Fibroblast of skin of right quadriceps (primary cell): Measurements from ENCODE around the gene CBLC.

ENCODE experiments used
- DNase-seq: peaks from one replicate; pipeline ENCODE4 v3.0.0-alpha.2; 2013

CBLC gene

GRCh38 chr19:44746946-44747738 is 30.5 kb upstream of the CBLC start:
- DNase-seq, result peak; percentile 98

- DNase-seq, result peak; percentile 68
Measured at GRCh38 chr19:44747739-44748425, 29.8 kb upstream of the CBLC start.

- no peak for DNase-seq
Measured at GRCh38 chr19:44748426-44749254, 29.1 kb upstream of the CBLC start, which contains the start of gene BCL3. Gene BCL3, plus strand, starts transcription at chr19:44748708. Its CDS starts 83 bp downstream, at chr19:44748791.

GRCh38 chr19:44749292-44749691 is 28.4 kb upstream of the CBLC start:
- DNase-seq, result no peak

- no peak for DNase-seq
Measured at GRCh38 chr19:44749994-44750393, 27.7 kb upstream of the CBLC start.

- no peak for DNase-seq
Measured at GRCh38 chr19:44752123-44752815, 25.4 kb upstream of the CBLC start.

- DNase-seq, result peak; percentile 95
Measured at GRCh38 chr19:44752816-44753625, 24.7 kb upstream of the CBLC start.

- no peak for DNase-seq
Measured at GRCh38 chr19:44753626-44753931, 24.1 kb upstream of the CBLC start.

GRCh38 chr19:44753932-44754749 is 23.5 kb upstream of the CBLC start:
- peak; percentile 80 for DNase-seq

- DNase-seq, result no peak
Measured at GRCh38 chr19:44754750-44755080, 23.0 kb upstream of the CBLC start.

GRCh38 chr19:44755219-44755618 is 22.5 kb upstream of the CBLC start:
- DNase-seq, result no peak

GRCh38 chr19:44756089-44756562 is 21.6 kb upstream of the CBLC start:
- no peak for DNase-seq

GRCh38 chr19:44757057-44757734 is 20.5 kb upstream of the CBLC start:
- peak; percentile 79 for DNase-seq

- DNase-seq, result peak; percentile 58
Measured at GRCh38 chr19:44757735-44758505, 19.8 kb upstream of the CBLC start.

- DNase-seq, result no peak
Measured at GRCh38 chr19:44758596-44758995, 19.1 kb upstream of the CBLC start.

- DNase-seq, result no peak
Measured at GRCh38 chr19:44759083-44759804, 18.4 kb upstream of the CBLC start.

- DNase-seq, result no peak
Measured at GRCh38 chr19:44762038-44762437, 15.7 kb upstream of the CBLC start.

GRCh38 chr19:44765033-44765948 is 12.4 kb upstream of the CBLC start:
- DNase-seq, result peak; percentile 63
